ENCODE data around the gene KLF2.

KLF2 gene

GRCh38 chr19:16295057-16295456 is 29.6 kb upstream of the KLF2 start:
- TF ChIP-seq CTCF (IDR thresholded peaks at IDR 0.05), result no peak

DNA sequence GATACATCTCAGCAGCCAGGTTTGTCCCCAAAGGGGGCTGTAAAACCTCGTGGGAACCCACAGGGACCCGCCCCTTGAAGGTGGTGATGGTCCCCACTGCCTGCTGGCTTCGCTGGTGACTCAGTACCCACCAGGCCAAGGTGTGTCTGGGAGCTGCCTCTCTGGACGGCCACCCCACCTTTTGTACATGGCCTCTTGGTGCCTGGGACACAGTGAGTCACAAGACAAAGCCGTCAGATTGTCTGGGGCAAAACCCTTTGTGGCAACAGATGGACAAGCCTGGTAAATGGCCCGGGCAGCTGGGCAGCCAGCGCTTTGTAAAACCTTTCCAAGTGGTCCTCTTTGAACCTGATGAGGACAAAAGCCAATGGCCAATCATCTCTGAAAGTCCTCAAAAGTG is 27.9 kb upstream of the KLF2 start:
- no peaks in the 10 kb centered on the region for H3K9me3 ChIP-seq
- no peaks in the 10 kb centered on the region for H3K27me3 ChIP-seq
- H3K27ac ChIP-seq, result no peak overlapping the region
- H3K4me3 ChIP-seq (ENCODE audit: low read depth in 1 of 2, low read length in 1 of 2), result no peak overlapping the region
- TF ChIP-seq CTCF (IDR thresholded peaks at IDR 0.05), result no peak
- no peaks in the 10 kb centered on the region for H3K36me3 ChIP-seq
- no peaks in the 10 kb centered on the region for H3K4me1 ChIP-seq (ENCODE audit: control insufficient read depth in 1 of 2, insufficient read depth in 1 of 2, low read depth in 1 of 2, low read length in 1 of 2)

More at GRCh38 chr19:16295057-16295456, 29.6 kb upstream of the KLF2 start:
- Histone ChIP-seq H3K4me1 (ENCODE audit: control insufficient read depth in 1 of 2, insufficient read depth in 1 of 2, low read depth in 1 of 2, low read length in 1 of 2) (no peaks in the 10 kb centered on the region), H3K36me3 (no peaks in the 10 kb centered on the region), H3K27me3 (no peaks in the 10 kb centered on the region), H3K4me3 (ENCODE audit: low read depth in 1 of 2, low read length in 1 of 2) (no peak overlapping the region), H3K27ac (no peak overlapping the region), H3K9me3 (no peaks in the 10 kb centered on the region)

DNA sequence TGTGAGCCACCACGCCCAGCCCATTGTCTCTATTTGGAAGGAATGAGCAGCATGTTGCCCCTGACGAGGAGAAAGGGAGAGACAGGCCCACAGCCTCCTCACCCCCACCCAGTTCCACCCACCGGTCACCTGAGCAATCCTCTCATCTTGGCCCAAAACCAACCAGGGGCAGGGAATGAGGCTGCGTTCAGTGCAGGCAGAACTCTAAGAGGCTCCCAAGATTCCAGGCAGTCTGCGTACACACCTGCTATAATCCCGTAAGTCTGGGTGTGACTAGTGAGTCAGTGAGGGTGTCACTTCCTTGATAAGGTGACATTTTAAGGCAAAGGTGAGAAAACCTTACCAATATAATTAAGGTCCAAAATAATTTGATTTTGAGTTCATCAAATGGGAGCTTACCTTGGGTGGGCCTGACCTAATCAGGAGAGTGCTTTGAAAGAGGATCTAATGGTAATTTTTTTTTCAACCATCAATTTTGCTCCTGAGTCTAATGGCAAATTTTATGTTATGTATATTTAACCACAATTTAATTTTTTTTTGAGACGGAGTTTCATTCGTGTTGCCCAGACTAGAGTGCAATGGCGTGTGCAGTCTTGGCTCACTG is 26.9 kb upstream of the KLF2 start:
- Histone ChIP-seq H3K27ac (no peak overlapping the region), H3K4me3 (ENCODE audit: low read depth in 1 of 2, low read length in 1 of 2) (no peak overlapping the region), H3K27me3 (no peaks in the 10 kb centered on the region), H3K36me3 (no peaks in the 10 kb centered on the region), H3K9me3 (no peaks in the 10 kb centered on the region), H3K4me1 (ENCODE audit: control insufficient read depth in 1 of 2, insufficient read depth in 1 of 2, low read depth in 1 of 2, low read length in 1 of 2) (no peaks in the 10 kb centered on the region)
- TF ChIP-seq CTCF (IDR thresholded peaks at IDR 0.05), result no peak

- H3K4me3 ChIP-seq (ENCODE audit: low read depth in 1 of 2, low read length in 1 of 2), result no peak overlapping the region
- no peaks in the 10 kb centered on the region for H3K27me3 ChIP-seq
- no peaks in the 10 kb centered on the region for H3K9me3 ChIP-seq
- no peaks in the 10 kb centered on the region for H3K4me1 ChIP-seq (ENCODE audit: control insufficient read depth in 1 of 2, insufficient read depth in 1 of 2, low read depth in 1 of 2, low read length in 1 of 2)
- no peak overlapping the region for H3K27ac ChIP-seq
- no peak for TF ChIP-seq CTCF (IDR thresholded peaks at IDR 0.05)
- H3K36me3 ChIP-seq, result no peaks in the 10 kb centered on the region
These were observed 26.3 kb upstream of the KLF2 start for GRCh38 chr19:16298334-16298733.

- no peaks in the 10 kb centered on the region for H3K36me3 ChIP-seq
- H3K27me3 ChIP-seq, result peaks cover 6% of the 10 kb centered on the region
- no peak for TF ChIP-seq CTCF (IDR thresholded peaks at IDR 0.05)
- no peak overlapping the region for H3K27ac ChIP-seq
- H3K9me3 ChIP-seq, result no peaks in the 10 kb centered on the region
- H3K4me1 ChIP-seq (ENCODE audit: control insufficient read depth in 1 of 2, insufficient read depth in 1 of 2, low read depth in 1 of 2, low read length in 1 of 2), result peaks cover 0 to 11% of the 10 kb centered on the region in 2 experiments
- H3K4me3 ChIP-seq (ENCODE audit: low read depth in 1 of 2, low read length in 1 of 2), result no peak overlapping the region
These were observed 22.5 kb upstream of the KLF2 start for GRCh38 chr19:16301999-16302694.
